Stimulated activated CD8-positive, alpha-beta memory T cell treated with anti-CD3 and anti-CD28 coated beads, Interleukin-15, amount 100 ng/mL, for 4 hours (primary cell): Measurements from ENCODE around the gene KRTAP3-3.
"Not testable (repeated sequence)": the region's sequence is repeated elsewhere in the genome, so short reads cannot be mapped to it uniquely, and the experiment has no call there.

Experiments used
- DNase-seq, 2 donors: peaks; one replicate each; pipeline ENCODE4 v3.0.0-alpha.2; 2020; ENCODE audit warnings: low read depth in 2 of 2

The KRTAP3-3 gene

GRCh38 chr17:40993839-40994238 lies at the start of gene KRTAP3-3:
Gene KRTAP3-3, minus strand, starts transcription at chr17:40994164. Its CDS starts 67 bp downstream, at chr17:40994097.
- no peak for DNase-seq

GRCh38 chr17:41042953-41043352 lies 49.0 kb upstream of the KRTAP3-3 start:
- no peak for DNase-seq

GRCh38 chr17:41040783-41041571 lies 47.0 kb upstream of the KRTAP3-3 start, which contains the start of gene KRTAP1-1:
Gene KRTAP1-1, minus strand, starts transcription at chr17:41041450. Its CDS starts 53 bp downstream, at chr17:41041397.
- DNase-seq: not testable (repeated sequence)

GRCh38 chr17:41037853-41038350 lies 43.9 kb upstream of the KRTAP3-3 start:
- no peak for DNase-seq

- DNase-seq: not testable (repeated sequence)
Observed at GRCh38 chr17:41034346-41034935, 40.5 kb upstream of the KRTAP3-3 start, which contains the start of gene KRTAP1-3. Gene KRTAP1-3, minus strand, starts transcription at chr17:41034874. Its CDS starts 53 bp downstream, at chr17:41034821.

GRCh38 chr17:41029633-41030245 lies 35.8 kb upstream of the KRTAP3-3 start, which contains the start of gene KRTAP1-4:
Gene KRTAP1-4, minus strand, starts transcription at chr17:41030195. Its CDS starts 117 bp downstream, at chr17:41030078.
- DNase-seq: no peak

- DNase-seq: no peak
Observed at GRCh38 chr17:41026715-41027471, 32.9 kb upstream of the KRTAP3-3 start, which contains the start of gene KRTAP1-5. Gene KRTAP1-5, minus strand, starts transcription at chr17:41027208. Its CDS starts 53 bp downstream, at chr17:41027155.

- no peak for DNase-seq
Observed at GRCh38 chr17:41024697-41025096, 30.7 kb upstream of the KRTAP3-3 start.

GRCh38 chr17:41020336-41020735 lies 26.4 kb upstream of the KRTAP3-3 start:
- DNase-seq: no peak

GRCh38 chr17:41019415-41019814 lies 25.5 kb upstream of the KRTAP3-3 start:
- DNase-seq: no peak

GRCh38 chr17:41018541-41018940 lies 24.6 kb upstream of the KRTAP3-3 start:
- no peak for DNase-seq

GRCh38 chr17:41016578-41017215 lies 22.7 kb upstream of the KRTAP3-3 start:
- DNase-seq: no peak

- no peak for DNase-seq
Observed at GRCh38 chr17:41015454-41015853, 21.5 kb upstream of the KRTAP3-3 start.

- no peak for DNase-seq
Observed at GRCh38 chr17:41013606-41014005, 19.6 kb upstream of the KRTAP3-3 start.

GRCh38 chr17:41013181-41013580 lies 19.2 kb upstream of the KRTAP3-3 start:
- no peak for DNase-seq

- no peak for DNase-seq
Observed at GRCh38 chr17:41012326-41013120, 18.6 kb upstream of the KRTAP3-3 start.

- DNase-seq: no peak
Observed at GRCh38 chr17:41010441-41010840, 16.5 kb upstream of the KRTAP3-3 start.

- no peak for DNase-seq
Observed at GRCh38 chr17:41009936-41010335, 16.0 kb upstream of the KRTAP3-3 start.

GRCh38 chr17:41009301-41009760 lies 15.4 kb upstream of the KRTAP3-3 start:
- no peak for DNase-seq

GRCh38 chr17:41008811-41009210 lies 14.8 kb upstream of the KRTAP3-3 start, which contains the start of gene KRTAP3-1:
Gene KRTAP3-1, minus strand, starts transcription at chr17:41009128. Its CDS starts 54 bp downstream, at chr17:41009074.
- DNase-seq: no peak
